Measurements from ENCODE around the gene SART1.

Gene SART1

GRCh38 chr11:65961267-65962140 lies at the start of gene SART1:
TSS of gene SART1 (plus strand) at chr11:65961734. CDS start at chr11:65961781, 47 bp downstream.
- FAIRE-seq: no peak

- FAIRE-seq: no peak
These were observed 48.7 kb upstream of the SART1 start for GRCh38 chr11:65912845-65913244.

GRCh38 chr11:65915101-65915820 lies 46.3 kb upstream of the SART1 start:
- FAIRE-seq: no peak

- no peak for FAIRE-seq
These were observed 45.7 kb upstream of the SART1 start for GRCh38 chr11:65915821-65916251.

GRCh38 chr11:65916391-65916790 lies 45.1 kb upstream of the SART1 start:
- FAIRE-seq: no peak

GRCh38 chr11:65917077-65917433 lies 44.5 kb upstream of the SART1 start:
- FAIRE-seq: no peak

GRCh38 chr11:65917434-65918210 lies 43.9 kb upstream of the SART1 start:
- FAIRE-seq: no peak

GRCh38 chr11:65918211-65919140 lies 43.1 kb upstream of the SART1 start, which contains the start of gene C11orf68:
TSS of gene C11orf68 (minus strand) at chr11:65919062. CDS start at chr11:65919031, 31 bp downstream.
- FAIRE-seq: no peak

- FAIRE-seq: no peak
These were observed 42.4 kb upstream of the SART1 start, which contains the start of gene DRAP1 for GRCh38 chr11:65919141-65919572. TSS of gene DRAP1 (plus strand) at chr11:65919426. CDS start at chr11:65919502, 76 bp downstream.

GRCh38 chr11:65919573-65920371 lies 41.8 kb upstream of the SART1 start:
- FAIRE-seq: no peak

- FAIRE-seq: no peak
These were observed 41.1 kb upstream of the SART1 start for GRCh38 chr11:65920372-65920802.

- FAIRE-seq: no peak
These were observed 40.4 kb upstream of the SART1 start for GRCh38 chr11:65921033-65921555.

- FAIRE-seq: no peak
These were observed 39.7 kb upstream of the SART1 start for GRCh38 chr11:65921876-65922275.

- FAIRE-seq: no peak
These were observed 39.0 kb upstream of the SART1 start for GRCh38 chr11:65922565-65922964.

- no peak for FAIRE-seq
These were observed 36.1 kb upstream of the SART1 start for GRCh38 chr11:65925397-65925796.

GRCh38 chr11:65927904-65928397 lies 33.6 kb upstream of the SART1 start:
- FAIRE-seq: no peak

- FAIRE-seq: no peak
These were observed 32.9 kb upstream of the SART1 start for GRCh38 chr11:65928667-65929066.

- FAIRE-seq: no peak
These were observed 29.6 kb upstream of the SART1 start for GRCh38 chr11:65931773-65932557.

GRCh38 chr11:65932558-65932919 lies 29.0 kb upstream of the SART1 start:
- no peak for FAIRE-seq

GRCh38 chr11:65934014-65934413 lies 27.5 kb upstream of the SART1 start:
- no peak for FAIRE-seq

Data from islet of Langerhans (tissue), 1 donor.